ENCODE measurements around the gene MFF. TPM values are rescaled to one million over a fixed set of nuclear protein-coding genes. Genes with fewer than 3 reads are reported as not detected.
"Not testable (repeated sequence)": the region's sequence is repeated elsewhere in the genome, so short reads cannot be mapped to it uniquely, and the experiment has no call there.

MFF gene
- total RNA-seq, 1 experiment from 2014 or later, result 152 TPM

- DNase-seq (ENCODE audit: low spot score), result no peak
Observed at GRCh38 chr2:227335713-227336112, 10.7 kb downstream of the MFF start.

- no peak for DNase-seq (ENCODE audit: low spot score)
Observed at GRCh38 chr2:227337442-227337841, 12.4 kb downstream of the MFF start.

GRCh38 chr2:227339098-227339599, 14.1 kb downstream of the MFF start:
- DNase-seq (ENCODE audit: low spot score), result no peak

DNA sequence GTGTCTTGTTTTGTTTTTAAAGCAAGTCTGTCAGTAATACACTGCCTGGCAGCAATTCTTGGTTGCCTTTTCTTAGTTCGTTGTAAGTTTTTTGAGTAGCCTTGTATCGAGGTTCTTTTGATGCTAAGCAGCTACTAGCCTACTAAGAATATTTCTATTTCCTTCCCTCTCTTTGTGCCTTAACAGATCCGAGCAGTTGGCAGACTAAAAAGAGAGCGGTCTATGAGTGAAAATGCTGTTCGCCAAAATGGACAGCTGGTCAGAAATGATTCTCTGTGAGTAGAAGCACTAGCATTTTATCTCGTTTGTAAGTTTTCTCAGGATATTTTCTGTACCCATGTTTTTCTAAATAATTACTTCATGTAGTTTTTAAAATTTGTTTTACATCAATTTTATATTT, 15.1 kb downstream of the MFF start:
- DNase-seq (ENCODE audit: low spot score), result no peak

- no peak for DNase-seq (ENCODE audit: low spot score)
Observed at GRCh38 chr2:227341553-227341952, 16.5 kb downstream of the MFF start.

DNA sequence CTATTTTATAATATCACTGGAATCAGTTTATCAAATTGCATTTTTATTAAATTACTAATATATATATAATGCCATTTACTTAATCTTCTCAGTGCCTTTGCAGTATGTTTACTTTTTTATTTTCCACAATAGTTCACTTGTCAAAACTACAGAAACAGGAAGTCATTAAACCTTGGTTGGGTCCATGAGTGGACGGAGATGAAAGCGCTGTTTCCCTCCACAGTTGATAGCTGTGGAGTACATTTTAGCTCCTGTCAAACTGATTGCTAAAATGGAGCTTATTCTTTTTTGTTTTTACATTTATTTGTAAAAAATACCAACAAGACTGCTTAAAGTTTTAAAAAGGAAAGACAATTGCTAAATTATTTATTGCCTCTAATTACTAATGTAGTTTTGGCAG, 19.2 kb downstream of the MFF start:
- DNase-seq (ENCODE audit: low spot score), result no peak

DNA sequence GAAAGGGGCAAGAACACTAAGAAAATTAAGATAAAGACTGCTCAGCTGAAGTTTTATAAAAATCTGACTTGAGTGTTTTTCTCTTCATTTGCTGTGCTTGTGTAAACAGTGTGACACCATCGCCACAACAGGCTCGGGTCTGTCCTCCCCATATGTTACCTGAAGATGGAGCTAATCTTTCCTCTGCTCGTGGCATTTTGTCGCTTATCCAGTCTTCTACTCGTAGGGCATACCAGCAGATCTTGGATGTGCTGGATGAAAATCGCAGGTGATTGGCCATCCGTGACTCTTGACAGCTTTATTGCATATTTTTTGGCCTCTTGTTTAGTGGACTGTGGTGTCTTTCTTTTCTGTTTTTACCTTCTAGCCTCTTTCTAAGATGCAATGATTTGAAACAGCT, 22.1 kb downstream of the MFF start:
- DNase-seq (ENCODE audit: low spot score), result no peak

- DNase-seq (ENCODE audit: low spot score), result no peak
Observed at GRCh38 chr2:227348324-227348723, 23.3 kb downstream of the MFF start.

- DNase-seq (ENCODE audit: low spot score), result no peak
Observed at GRCh38 chr2:227349989-227350612, 25.1 kb downstream of the MFF start.

DNA sequence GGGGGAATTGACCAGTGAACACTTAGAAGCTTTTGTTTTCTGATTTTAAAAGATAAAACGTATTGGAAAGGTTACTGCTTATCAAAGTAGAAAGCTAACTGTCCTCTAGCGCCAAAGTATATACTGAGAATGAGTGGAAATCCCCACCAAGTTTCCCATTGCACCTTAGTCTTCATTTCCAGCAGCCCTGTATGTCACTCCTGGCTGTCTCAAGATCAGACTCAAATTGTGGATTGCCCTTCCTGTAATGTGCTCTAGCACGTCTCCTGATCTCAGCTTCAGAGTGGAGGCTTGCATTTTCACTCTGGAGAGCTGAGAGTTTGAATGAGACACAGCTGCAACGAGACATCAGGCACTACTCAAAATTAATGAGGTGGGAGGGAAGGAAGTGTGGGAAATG, 26.6 kb downstream of the MFF start:
- DNase-seq (ENCODE audit: low spot score), result no peak

DNA sequence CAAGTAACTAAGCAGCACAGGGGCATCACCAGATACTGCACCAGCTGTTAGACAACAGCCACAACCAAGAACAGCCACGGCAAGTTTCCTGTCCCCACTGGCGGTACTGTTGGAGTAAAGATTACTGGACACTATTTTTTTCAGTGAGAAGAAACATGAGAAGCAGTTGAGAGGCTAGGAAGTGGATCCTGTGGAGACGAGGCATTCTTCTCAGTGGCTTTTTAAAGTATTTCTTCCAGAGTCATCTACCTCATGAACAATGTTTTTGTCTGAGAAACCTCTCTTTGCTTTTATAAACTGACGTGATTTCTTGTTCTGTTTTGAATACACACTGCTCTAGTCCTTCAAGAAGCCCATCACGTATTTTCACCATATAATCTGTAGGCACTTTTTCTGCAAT, 35.3 kb downstream of the MFF start:
- DNase-seq (ENCODE audit: low spot score), result no peak

- DNase-seq (ENCODE audit: low spot score), result no peak
Observed at GRCh38 chr2:227363756-227364155, 38.7 kb downstream of the MFF start.

DNA sequence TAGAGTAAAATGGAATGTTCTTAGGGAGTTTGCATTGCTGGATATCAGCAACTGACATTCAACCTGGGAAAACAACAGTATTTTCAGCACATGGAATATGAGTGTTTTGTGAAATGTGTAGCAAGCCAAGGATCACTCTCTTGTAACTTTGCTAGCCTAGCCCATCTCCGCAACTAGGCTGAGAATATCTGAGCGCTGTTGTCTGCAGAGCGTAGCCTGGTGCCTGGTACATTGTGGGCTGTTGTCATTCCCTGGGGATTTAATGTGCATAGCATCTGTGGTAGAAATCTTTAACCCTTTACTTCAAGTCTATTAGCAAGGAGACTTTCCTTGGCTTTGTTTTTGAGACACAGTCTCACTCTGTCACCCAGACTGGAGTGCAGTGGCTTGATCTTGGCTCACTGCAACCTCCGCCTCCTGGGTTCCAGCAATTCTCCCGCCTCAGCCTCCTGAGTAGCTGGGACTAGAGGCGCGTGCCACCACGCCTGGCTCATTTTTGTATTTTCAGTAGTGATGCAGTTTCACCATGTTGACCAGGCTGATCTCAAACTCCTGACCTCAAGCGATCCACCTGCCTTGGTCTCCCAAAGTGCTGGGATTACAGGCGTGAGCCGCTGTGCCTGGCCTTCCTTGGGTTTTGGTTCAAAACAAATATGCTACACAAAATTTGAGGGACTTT, 39.7 kb downstream of the MFF start:
- not testable (repeated sequence) for DNase-seq (ENCODE audit: low spot score)

GRCh38 chr2:227365833-227366232, 40.8 kb downstream of the MFF start:
- no peak for DNase-seq (ENCODE audit: low spot score)

- no peak for DNase-seq (ENCODE audit: low spot score)
Observed at GRCh38 chr2:227366769-227367426, 41.8 kb downstream of the MFF start.

GRCh38 chr2:227367427-227367795, 42.4 kb downstream of the MFF start:
- no peak for DNase-seq (ENCODE audit: low spot score)

- DNase-seq (ENCODE audit: low spot score), result no peak
Observed at GRCh38 chr2:227368574-227368973, 43.5 kb downstream of the MFF start.

DNA sequence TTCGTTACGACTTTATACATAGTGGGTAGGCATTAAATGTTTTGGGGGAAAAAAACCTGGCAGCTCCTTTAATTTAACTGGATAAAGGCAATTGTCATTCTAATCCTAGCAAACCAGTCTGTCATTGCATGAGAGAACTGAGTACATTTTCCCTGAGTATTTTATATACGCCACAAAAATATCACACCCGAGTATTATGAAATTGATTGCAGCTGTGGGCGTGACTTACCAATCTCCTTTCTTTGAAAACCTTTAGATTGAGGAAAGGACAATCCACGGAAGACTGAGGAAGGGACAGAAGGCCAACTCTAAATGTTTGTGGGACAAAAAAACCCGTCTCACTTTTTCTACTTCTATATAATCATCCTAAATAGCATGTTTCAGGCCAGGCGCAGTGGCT, 45.0 kb downstream of the MFF start:
- DNase-seq (ENCODE audit: low spot score), result no peak

- DNase-seq (ENCODE audit: low spot score), result no peak
Observed at GRCh38 chr2:227370791-227371312, 45.8 kb downstream of the MFF start.

DNA sequence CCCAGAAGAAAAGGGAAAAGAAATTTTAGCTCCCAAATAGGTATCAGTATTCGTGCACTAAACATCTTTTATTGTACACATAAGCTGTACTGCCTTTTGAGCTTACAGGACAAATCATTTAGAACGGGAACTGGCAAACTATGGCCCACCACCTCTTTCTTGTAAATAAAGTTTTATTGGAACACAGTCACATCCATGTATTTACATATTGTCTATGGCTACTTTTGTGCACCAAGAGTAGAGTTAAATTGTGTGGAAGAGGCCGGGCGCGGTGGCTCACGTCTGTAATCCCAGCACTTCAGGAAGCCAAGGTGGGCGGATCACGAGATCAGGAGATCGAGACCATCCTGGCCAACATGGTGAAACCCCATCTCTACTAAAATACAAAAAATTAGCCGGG, 48.3 kb downstream of the MFF start:
- no peak for DNase-seq (ENCODE audit: low spot score)

DNA sequence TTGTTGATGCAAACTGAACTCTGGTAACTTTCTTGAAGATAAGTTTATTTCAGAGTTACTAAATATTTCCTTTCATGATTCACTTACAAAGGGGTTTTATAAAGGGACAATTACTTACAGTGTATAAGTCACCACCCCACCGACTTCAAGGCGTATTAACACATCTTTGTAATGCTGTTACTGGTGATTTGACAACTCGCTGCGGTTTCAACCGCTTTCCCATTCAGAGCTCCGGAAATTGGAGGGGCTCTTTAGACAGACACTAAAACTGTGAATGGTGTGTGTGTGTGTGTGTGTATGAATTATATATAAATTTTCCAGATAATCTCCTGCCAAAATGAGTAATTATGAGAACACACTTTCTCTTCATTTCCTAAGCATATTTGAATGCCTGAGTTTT, 49.1 kb downstream of the MFF start:
- DNase-seq (ENCODE audit: low spot score), result no peak

- no peak for DNase-seq (ENCODE audit: low spot score)
Observed at GRCh38 chr2:227376656-227377396, 51.8 kb downstream of the MFF start.

All from H4 (cell line).